Testis (tissue), 3 donors: ENCODE measurements around the gene RAD51D. TPM values are rescaled to one million over a fixed set of nuclear protein-coding genes. Genes with fewer than 3 reads are reported as not detected.
"Not testable (repeated sequence)": the region's sequence is repeated elsewhere in the genome, so short reads cannot be mapped to it uniquely, and the experiment has no call there.

ENCODE experiments used
- DNase-seq: peaks from one replicate; pipeline ENCODE4 v3.0.0-alpha.2; 2019
- H3K27ac ChIP-seq, 2 donors: fragments of 200-600 bp; sonication (generic); one replicate each; pipeline ENCODE4 v1.5.1; 2019
- H3K27me3 ChIP-seq: fragments of 200-600 bp; sonication (generic); one replicate; pipeline ENCODE4 v1.5.1; 2019
- H3K36me3 ChIP-seq: fragments of 200-600 bp; sonication (generic); one replicate; pipeline ENCODE4 v1.5.1; 2017; ENCODE audit warnings: low read depth; ENCODE audit errors: missing control alignments
- H3K4me1 ChIP-seq: fragments of 200-600 bp; sonication (generic); one replicate; pipeline ENCODE4 v1.5.1; 2019
- H3K4me3 ChIP-seq, 2 donors: fragments of 200-600 bp; sonication (generic); one replicate each; pipeline ENCODE4 v1.5.1; 2017 to 2019
- H3K9me3 ChIP-seq: fragments of 200-600 bp; sonication (generic); one replicate; pipeline ENCODE4 v1.5.1; 2017
- POLR2A ChIP-seq: fragments of 450-650 bp; IDR thresholded peaks from one replicate; pipeline ENCODE4 v1.6.1; 2017; ENCODE audit warnings: antibody characterized with exemption, mild to moderate bottlenecking, moderate library complexity
- WGBS, 2 donors: methylation state at CpG; one replicate each; pipeline ENCODE4 v1.1.5; 2018; 5-methylcytosine and 5-hydroxymethylcytosine counted together
- intact Hi-C: fragments of 100-400 bp; cut with DNase I; formaldehyde crosslinking; loops from one replicate; pipeline ENCODE4 v1.15.1; 2023; ENCODE audit warnings: low total_unique reads
- polyA plus RNA-seq: library from polyadenylated mRNA; stranded (reverse); fragments of 350-450 nt; fragmentation: Illumina TruSeq; extraction: RNeasy Lipid Tissue Mini Kit (QIAGEN cat#74804); gene quantifications from one replicate; pipeline ENCODE4 v1.2.3, GENCODE V29; 2014; ENCODE audit warnings: low read depth, low replicate concordance; ENCODE audit not compliant: insufficient read depth
- total RNA-seq, 2 donors: library from RNA; depleted of rRNA; stranded (reverse); fragments of >200 nt; gene quantifications; one replicate each; pipeline ENCODE4 v1.2.3, GENCODE V29; 2016
- TF ChIP-seq, protein P1 (sequence below), 3 experiments: fragments of 450-650 bp in 2 of 3; fragments of 200-600 bp in 1 of 3; sonication (generic) in 1 of 3; IDR thresholded peaks; one replicate each; pipeline ENCODE4 v1.5.1; 2016 to 2019; ENCODE audit warnings: antibody characterized with exemption in 3 of 3, mild to moderate bottlenecking in 2 of 3, moderate library complexity in 1 of 3

RAD51D gene
- total and polyA plus RNA-seq, 3 donors from 2014 or later = 16.8 to 24.3 (median 18.4) TPM

DNA sequence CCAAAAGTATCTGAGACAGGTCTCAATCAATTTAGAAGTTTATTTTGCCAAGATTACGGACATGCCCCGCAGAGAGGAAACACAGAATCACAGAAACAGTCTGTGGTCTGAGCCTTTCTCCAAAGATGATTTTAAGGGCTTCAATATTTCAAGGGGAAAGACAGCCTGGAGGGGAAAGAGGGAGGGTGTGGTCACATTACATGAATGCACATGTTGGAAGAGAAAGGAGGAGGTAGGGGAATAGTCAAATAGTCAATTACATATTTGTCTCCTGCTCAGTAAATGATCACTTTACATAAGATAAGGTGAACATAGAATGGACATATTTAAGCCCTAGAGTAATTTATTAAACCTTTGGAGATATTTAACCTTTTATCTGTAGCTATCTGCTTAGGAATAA is 40.3 kb upstream of the RAD51D start:
- 89 to 91% methylated on average over 2 of the region's 2 CpGs for WGBS, 2 donors
- H3K9me3 ChIP-seq = no peaks in the 10 kb centered on the region
- intact Hi-C loops = no loop called here
- H3K27me3 ChIP-seq = no peaks in the 10 kb centered on the region
- H3K4me1 ChIP-seq = no peaks in the 10 kb centered on the region
- no peaks in the 10 kb centered on the region for H3K36me3 ChIP-seq
- H3K27ac ChIP-seq = no peak overlapping the region
- no peak overlapping the region for H3K4me3 ChIP-seq
- DNase-seq = no peak
- TF ChIP-seq, protein P1, sequence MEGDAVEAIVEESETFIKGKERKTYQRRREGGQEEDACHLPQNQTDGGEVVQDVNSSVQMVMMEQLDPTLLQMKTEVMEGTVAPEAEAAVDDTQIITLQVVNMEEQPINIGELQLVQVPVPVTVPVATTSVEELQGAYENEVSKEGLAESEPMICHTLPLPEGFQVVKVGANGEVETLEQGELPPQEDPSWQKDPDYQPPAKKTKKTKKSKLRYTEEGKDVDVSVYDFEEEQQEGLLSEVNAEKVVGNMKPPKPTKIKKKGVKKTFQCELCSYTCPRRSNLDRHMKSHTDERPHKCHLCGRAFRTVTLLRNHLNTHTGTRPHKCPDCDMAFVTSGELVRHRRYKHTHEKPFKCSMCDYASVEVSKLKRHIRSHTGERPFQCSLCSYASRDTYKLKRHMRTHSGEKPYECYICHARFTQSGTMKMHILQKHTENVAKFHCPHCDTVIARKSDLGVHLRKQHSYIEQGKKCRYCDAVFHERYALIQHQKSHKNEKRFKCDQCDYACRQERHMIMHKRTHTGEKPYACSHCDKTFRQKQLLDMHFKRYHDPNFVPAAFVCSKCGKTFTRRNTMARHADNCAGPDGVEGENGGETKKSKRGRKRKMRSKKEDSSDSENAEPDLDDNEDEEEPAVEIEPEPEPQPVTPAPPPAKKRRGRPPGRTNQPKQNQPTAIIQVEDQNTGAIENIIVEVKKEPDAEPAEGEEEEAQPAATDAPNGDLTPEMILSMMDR (IDR thresholded peaks at IDR 0.05) = no peak
- TF ChIP-seq POLR2A = no peak

DNA sequence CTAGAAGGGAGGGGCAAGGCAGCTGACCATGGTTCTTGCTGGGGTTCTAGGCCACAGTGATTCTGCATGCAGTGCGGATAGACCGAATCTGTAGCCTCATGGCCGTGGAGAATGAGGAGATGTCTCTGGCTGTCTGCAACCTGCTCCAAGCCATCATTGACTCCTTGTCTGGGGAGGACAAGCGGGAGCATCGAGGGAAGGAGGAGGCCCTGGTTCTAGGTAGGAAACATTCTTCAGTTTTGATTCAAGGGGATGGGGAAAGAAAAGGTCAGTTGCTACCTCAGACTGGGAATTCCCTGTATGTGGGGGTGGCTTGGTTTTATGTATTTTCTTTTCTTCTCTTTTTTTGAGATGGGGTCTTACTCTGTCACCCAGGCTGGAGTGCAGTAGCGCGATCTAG is 35.6 kb upstream of the RAD51D start:
- no peaks in the 10 kb centered on the region for H3K36me3 ChIP-seq
- intact Hi-C loops = no loop called here
- no peaks in the 10 kb centered on the region for H3K4me1 ChIP-seq
- no peaks in the 10 kb centered on the region for H3K9me3 ChIP-seq
- 83 to 95% methylated on average over 7 of the region's 7 CpGs for WGBS, 2 donors
- DNase-seq = no peak
- no peak overlapping the region for H3K4me3 ChIP-seq
- no peaks in the 10 kb centered on the region for H3K27me3 ChIP-seq
- no peak overlapping the region for H3K27ac ChIP-seq
- no peak for TF ChIP-seq POLR2A
- TF ChIP-seq, protein P1 (IDR thresholded peaks at IDR 0.05) = no peak

DNA sequence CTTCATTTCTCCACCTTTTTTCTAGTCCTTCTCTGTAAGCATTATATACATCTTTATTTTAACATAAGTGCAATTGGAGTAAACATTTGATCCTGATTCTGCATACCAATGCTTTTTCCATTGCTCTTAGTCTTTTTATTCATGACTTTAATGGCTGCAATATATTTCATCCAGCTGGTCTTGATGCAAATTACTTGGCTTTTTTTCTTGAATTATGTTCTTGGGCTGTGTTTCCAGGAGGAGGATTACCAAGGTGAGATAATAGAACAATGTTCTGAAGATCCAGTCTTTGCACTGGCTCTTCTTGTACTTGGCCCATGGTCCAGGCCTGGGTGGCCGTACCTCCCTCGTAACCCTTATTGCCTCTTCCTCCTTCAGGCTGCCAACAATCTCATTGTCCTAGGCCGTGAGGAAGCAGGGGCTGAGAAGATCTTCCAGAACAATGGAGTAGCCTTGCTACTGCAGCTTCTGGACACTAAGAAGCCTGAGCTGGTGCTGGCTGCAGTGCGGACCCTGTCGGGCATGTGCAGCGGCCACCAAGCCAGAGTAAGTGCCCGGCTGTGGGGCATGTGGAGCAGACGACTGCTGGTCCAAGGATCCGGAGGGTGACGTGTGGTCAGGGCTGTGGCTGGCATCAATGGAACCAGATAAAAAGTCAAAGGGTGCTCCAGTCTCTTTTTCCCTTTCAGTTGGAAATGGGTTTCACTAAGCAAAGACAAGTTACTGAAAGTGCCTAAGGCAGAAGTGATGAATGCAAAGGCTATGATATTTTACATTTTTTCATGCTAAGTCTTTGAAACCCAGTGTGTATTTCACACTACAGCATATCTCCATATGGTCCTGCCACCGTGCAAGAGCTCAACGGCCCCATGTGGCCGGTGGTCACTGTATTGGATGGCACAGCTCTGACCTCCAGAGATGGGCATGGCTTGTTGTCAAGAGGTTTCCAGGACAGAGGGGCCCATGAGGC is 34.8 kb upstream of the RAD51D start:
- DNase-seq = no peak
- intact Hi-C loops = no loop called here
- WGBS, 2 donors = 81 to 86% methylated on average over 13 of the region's 13 CpGs

DNA sequence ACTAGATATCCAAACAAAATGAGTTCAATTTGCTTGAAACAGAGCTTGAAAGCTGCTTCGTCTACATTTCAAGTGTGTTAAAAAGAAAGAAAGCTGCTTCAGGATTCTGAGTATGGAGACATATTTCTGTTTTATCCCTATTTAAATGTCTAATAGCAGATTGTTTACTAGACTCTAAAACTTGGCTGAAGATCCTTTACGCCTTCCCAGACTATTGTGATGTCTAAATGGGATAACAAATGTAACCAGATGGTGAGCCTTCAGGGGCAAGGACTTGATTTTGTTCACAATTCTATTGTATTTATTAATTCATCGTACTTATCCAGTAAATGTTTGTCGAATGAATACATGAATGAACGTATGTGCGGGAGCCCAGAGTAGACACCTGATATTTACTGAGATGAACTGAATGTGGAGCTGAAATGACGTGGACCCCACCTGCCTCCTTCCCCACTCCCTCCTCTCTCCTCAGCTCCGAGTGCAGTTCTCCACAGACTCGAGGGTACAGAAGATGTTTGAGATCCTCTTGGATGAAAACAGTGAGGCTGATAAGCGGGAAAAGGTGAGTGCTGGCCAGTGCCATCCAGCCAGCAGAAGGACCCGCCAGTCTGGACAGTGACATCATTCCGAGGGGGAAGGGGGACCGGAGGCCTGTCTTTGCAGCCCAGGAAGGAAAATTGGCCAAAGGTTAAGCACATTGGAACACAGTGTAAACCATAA is 32.9 kb upstream of the RAD51D start:
- intact Hi-C loops = no loop called here
- H3K9me3 ChIP-seq = no peaks in the 10 kb centered on the region
- H3K4me3 ChIP-seq = no peak overlapping the region
- no peaks in the 10 kb centered on the region for H3K36me3 ChIP-seq
- no peak for DNase-seq
- H3K27me3 ChIP-seq = no peaks in the 10 kb centered on the region
- TF ChIP-seq POLR2A = no peak
- H3K27ac ChIP-seq = no peak overlapping the region
- H3K4me1 ChIP-seq = no peaks in the 10 kb centered on the region
- 75 to 77% methylated on average over 13 of the region's 13 CpGs for WGBS, 2 donors

More for the DNA sequence above, 34.8 kb upstream of the RAD51D start:
- no peak overlapping the region for H3K27ac ChIP-seq
- TF ChIP-seq POLR2A = no peak
- TF ChIP-seq, protein P1 (IDR thresholded peaks at IDR 0.05) = no peak
- H3K4me1 ChIP-seq = no peaks in the 10 kb centered on the region
- no peaks in the 10 kb centered on the region for H3K9me3 ChIP-seq
- H3K4me3 ChIP-seq = no peak overlapping the region
- no peaks in the 10 kb centered on the region for H3K36me3 ChIP-seq
- H3K27me3 ChIP-seq = no peaks in the 10 kb centered on the region

DNA sequence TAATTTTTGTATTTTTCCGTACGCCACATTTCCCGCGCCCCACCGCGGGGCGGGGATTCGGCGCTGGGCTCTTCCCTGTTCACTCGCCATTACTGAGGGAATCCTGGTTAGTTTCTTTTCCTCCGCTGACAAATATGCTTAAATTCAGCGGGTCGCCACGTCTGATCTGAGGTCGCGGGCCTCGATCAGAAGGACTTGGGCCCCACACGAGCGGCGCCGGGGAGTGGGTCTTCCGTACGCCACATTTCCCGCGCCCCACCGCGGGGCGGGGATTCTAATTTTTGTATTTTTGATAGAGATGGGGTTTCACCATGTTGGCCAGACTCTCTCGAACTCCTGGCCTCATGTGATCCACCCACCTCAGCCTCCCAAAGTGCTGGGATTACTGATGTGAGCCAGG is 31.4 kb upstream of the RAD51D start:
- WGBS, 2 donors = 75 to 81% methylated on average over 29 of the region's 29 CpGs
- H3K9me3 ChIP-seq, intact Hi-C loops: not testable (repeated sequence)

More for the DNA sequence above, 31.4 kb upstream of the RAD51D start:
- H3K27ac ChIP-seq, DNase-seq, H3K4me1 ChIP-seq, H3K27me3 ChIP-seq, H3K36me3 ChIP-seq, H3K4me3 ChIP-seq: not testable (repeated sequence)
